Measurements from ENCODE around the gene ARHGEF3.

The ARHGEF3 gene

GRCh38 chr3:56681984-56682461 is 119.7 kb downstream of the ARHGEF3 start:
- no peak for DNase-seq (ENCODE audit: low read depth)

- no peak for DNase-seq (ENCODE audit: low read depth)
These were observed 121.6 kb downstream of the ARHGEF3 start for GRCh38 chr3:56680054-56680580.
